Measurements from ENCODE around the gene SARNP. TPM values are rescaled to one million over a fixed set of nuclear protein-coding genes. Genes with fewer than 3 reads are reported as not detected.

The SARNP gene
- total and polyA plus RNA-seq, 9 of the 15 experiments (the other 6 are each of a cell fraction or from before 2014, with no cell fraction given) = 70.1 to 400 (median 198) TPM

GRCh38 chr12:55862286-55862685, 44.8 kb upstream of the SARNP start:
- no peaks in the 10 kb centered on the region for H3K27me3 ChIP-seq (ENCODE audit: control insufficient read depth in 2 of 2, insufficient read depth in 2 of 2, low read length in 2 of 2)
- H3K4me1 ChIP-seq (replicated peaks in 1 of 2; ENCODE audit: control insufficient read depth in 2 of 2, insufficient read depth in 2 of 2, low read length in 2 of 2) = no peaks in the 10 kb centered on the region; a peak in 1 of 5 replicates
- H3K27ac ChIP-seq (ENCODE audit: extremely low read depth, low read depth, low read length) = no peak overlapping the region
- H3K4me2 ChIP-seq (ENCODE audit: insufficient read depth, low read length) = no peak overlapping the region
- in situ Hi-C loops (cut with MboI) = no loop called here
- no peak for DNase-seq (ENCODE audit: extremely low read depth in 1 of 4, low spot score in 3 of 4)
- H3K9ac ChIP-seq (ENCODE audit: insufficient read depth in 1 of 2, low read depth in 2 of 2, low read length in 2 of 2) = no peak overlapping the region
- ChIA-PET POLR2A (no interaction called here), CTCF (ENCODE audit: low intra/inter-chr PET ratio) (no interaction called here)
- H2AFZ ChIP-seq (ENCODE audit: low read depth, low read length) = no peak overlapping the region
- no TSS peak for BruUV-seq (replicated peaks)
- no peaks in the 10 kb centered on the region for H3K9me1 ChIP-seq (ENCODE audit: control insufficient read depth, insufficient read depth, low read length)
- H3K4me3 ChIP-seq = no peak overlapping the region
- no peak for ATAC-seq
- intact Hi-C loops (cut with micrococcal nuclease) = no loop called here
- no peaks in the 10 kb centered on the region for H3K79me2 ChIP-seq (ENCODE audit: control insufficient read depth, insufficient read depth, low read length)
- TF ChIP-seq DMBX1 (CRISPR knock-in tag; IDR thresholded peaks at IDR 0.05; ENCODE audit: borderline replicate concordance) (no peak), RBM25 (IDR thresholded peaks at IDR 0.05; ENCODE audit: low read depth, low read length, severe bottlenecking) (no peak), TCF7 (IDR thresholded peaks at IDR 0.05; ENCODE audit: borderline replicate concordance) (no peak), CBX2 (IDR thresholded peaks at IDR 0.05; ENCODE audit: insufficient read depth, low read length, poor library complexity, severe bottlenecking) (no peak), CREB3L1 (IDR thresholded peaks at IDR 0.05; ENCODE audit: borderline replicate concordance, low read depth) (no peak), SUPT5H (IDR thresholded peaks at IDR 0.05) (no peak), ATF6 (CRISPR knock-in tag; IDR thresholded peaks at IDR 0.05) (no peak), SNIP1 (IDR thresholded peaks at IDR 0.05; ENCODE audit: low read depth) (no peak)
- no peaks in the 10 kb centered on the region for H3K36me3 ChIP-seq (ENCODE audit: control insufficient read depth, insufficient read depth, low read length)
- FAIRE-seq = no peak
- H4K20me1 ChIP-seq (replicated peaks; ENCODE audit: control insufficient read depth, insufficient read depth, low read length) = no peaks in the 10 kb centered on the region
- no peaks in the 10 kb centered on the region; the same call in 1 of the 2 replicates for H3K9me3 ChIP-seq (replicated peaks; ENCODE audit: control insufficient read depth, insufficient read depth, low read depth, low read length)

All from K562 (cell line).